Lower lobe of right lung (tissue), 2 donors: ENCODE results near the gene ZNF280C. TPM values are rescaled to one million over a fixed set of nuclear protein-coding genes. Genes with fewer than 3 reads are reported as not detected.

Source experiments
- ATAC-seq, 2 donors: fragments of 200-7000 bp; cut with Tn5 transposase; one replicate each; pipeline ENCODE4 v1.9.1; 2020 to 2022; ENCODE audit warnings: mild to moderate bottlenecking in 2 of 2, moderate library complexity in 2 of 2
- DNase-seq: peaks from one replicate; pipeline ENCODE4 v3.0.0-alpha.2; 2020
- H3K27ac ChIP-seq: fragments of 200-600 bp; one replicate; pipeline ENCODE4 v1.8.0; 2022
- H3K27me3 ChIP-seq: fragments of 200-600 bp; one replicate; pipeline ENCODE4 v1.8.0; 2022; ENCODE audit warnings: low read depth
- H3K36me3 ChIP-seq: fragments of 200-600 bp; one replicate; pipeline ENCODE4 v1.8.0; 2022; ENCODE audit warnings: mild to moderate bottlenecking
- H3K4me1 ChIP-seq: fragments of 200-600 bp; one replicate; pipeline ENCODE4 v1.8.0; 2022
- H3K4me3 ChIP-seq: fragments of 200-600 bp; one replicate; pipeline ENCODE4 v1.8.0; 2022; ENCODE audit warnings: mild to moderate bottlenecking
- H3K9me3 ChIP-seq: fragments of 200-600 bp; one replicate; pipeline ENCODE4 v1.8.0; 2022
- intact Hi-C: fragments of 100-400 bp; cut with DNase I; formaldehyde crosslinking; loops from one replicate; pipeline ENCODE4 v1.11.0; 2022
- total RNA-seq: library from RNA; stranded (reverse); fragmentation: NEBNext Ultra II Directional; extraction: Animal tissue kit (Norgen Biotek cat#: 25700); gene quantifications from one replicate; pipeline ENCODE4 v1.2.1, GENCODE V29; 2021
- TF ChIP-seq, protein P1 (sequence below): fragments of 200-600 bp; IDR thresholded peaks from one replicate; pipeline ENCODE4 v1.8.0; 2022; ENCODE audit warnings: antibody characterized with exemption, mild to moderate bottlenecking
- donor health status: DM: no; HTN: yes; CAD: no; lungs with severe emphysema.

The ZNF280C gene
- total RNA-seq, 1 donor from 2014 or later: 5.6 TPM

DNA sequence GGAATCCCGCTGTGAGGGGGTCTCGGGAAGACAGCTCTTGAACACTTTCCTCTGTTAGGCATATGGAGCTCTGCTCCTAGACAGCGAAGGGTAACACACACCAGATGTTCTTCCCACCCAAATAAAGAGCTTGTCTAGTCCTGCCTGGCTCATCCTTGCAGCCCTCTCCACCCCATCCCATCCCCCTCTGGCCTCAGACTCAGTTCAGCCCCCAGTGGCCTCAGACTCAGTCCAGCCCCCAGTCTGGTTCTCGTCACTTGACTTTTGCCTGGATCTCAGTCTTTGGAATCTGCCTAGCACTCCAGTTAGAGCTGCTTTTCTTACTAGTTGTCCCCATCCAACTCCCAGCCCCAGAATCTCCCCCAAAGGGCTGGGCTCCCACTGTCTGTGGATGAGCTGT, 82.0 kb downstream of the ZNF280C start:
- intact Hi-C loops: no loop called here
- Histone ChIP-seq H3K9me3 (no peaks in the 10 kb centered on the region), H3K27me3 (no peaks in the 10 kb centered on the region), H3K4me3 (no peak overlapping the region), H3K36me3 (no peaks in the 10 kb centered on the region), H3K27ac (no peak overlapping the region), H3K4me1 (no peaks in the 10 kb centered on the region)
- ATAC-seq (no peak), DNase-seq (no peak)
- TF ChIP-seq, protein P1, sequence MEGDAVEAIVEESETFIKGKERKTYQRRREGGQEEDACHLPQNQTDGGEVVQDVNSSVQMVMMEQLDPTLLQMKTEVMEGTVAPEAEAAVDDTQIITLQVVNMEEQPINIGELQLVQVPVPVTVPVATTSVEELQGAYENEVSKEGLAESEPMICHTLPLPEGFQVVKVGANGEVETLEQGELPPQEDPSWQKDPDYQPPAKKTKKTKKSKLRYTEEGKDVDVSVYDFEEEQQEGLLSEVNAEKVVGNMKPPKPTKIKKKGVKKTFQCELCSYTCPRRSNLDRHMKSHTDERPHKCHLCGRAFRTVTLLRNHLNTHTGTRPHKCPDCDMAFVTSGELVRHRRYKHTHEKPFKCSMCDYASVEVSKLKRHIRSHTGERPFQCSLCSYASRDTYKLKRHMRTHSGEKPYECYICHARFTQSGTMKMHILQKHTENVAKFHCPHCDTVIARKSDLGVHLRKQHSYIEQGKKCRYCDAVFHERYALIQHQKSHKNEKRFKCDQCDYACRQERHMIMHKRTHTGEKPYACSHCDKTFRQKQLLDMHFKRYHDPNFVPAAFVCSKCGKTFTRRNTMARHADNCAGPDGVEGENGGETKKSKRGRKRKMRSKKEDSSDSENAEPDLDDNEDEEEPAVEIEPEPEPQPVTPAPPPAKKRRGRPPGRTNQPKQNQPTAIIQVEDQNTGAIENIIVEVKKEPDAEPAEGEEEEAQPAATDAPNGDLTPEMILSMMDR: no peak

DNA sequence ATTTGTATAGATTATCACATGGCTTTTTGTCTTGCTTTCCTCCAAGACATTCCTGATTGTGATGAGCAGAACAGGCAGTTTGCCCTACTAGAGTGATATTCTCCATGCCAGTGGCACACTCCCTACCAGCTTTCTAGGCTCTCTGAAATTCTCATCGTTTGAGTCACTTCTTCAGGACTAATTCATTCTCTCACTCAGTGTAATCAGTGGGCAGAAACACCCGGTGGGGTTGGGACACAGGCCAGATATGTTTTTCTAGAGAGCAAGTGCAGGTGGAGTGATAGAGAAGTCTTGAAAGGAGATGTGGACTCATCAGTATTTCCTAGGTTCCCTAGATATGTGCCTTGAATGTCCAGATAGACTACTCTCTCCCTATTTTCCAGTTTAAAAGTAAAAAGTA, 83.8 kb downstream of the ZNF280C start:
- Histone ChIP-seq H3K4me1 (no peaks in the 10 kb centered on the region), H3K4me3 (no peak overlapping the region), H3K27me3 (no peaks in the 10 kb centered on the region), H3K9me3 (no peaks in the 10 kb centered on the region), H3K36me3 (no peaks in the 10 kb centered on the region), H3K27ac (no peak overlapping the region)
- intact Hi-C loops: no loop called here
- TF ChIP-seq, protein P1: no peak
- no peak for ATAC-seq
- no peak for DNase-seq

DNA sequence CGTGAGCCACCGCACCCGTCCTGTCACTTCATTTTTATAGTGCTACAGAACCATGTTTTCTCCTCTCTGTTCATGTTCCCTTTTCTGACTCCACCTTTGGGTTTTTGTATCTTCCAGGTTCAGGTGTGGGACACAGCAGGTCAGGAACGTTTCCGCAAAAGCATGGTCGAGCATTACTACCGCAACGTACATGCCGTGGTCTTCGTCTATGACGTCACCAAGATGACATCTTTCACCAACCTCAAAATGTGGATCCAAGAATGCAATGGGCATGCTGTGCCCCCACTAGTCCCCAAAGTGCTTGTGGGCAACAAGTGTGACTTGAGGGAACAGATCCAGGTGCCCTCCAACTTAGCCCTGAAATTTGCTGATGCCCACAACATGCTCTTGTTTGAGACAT, 84.5 kb downstream of the ZNF280C start:
- no peak for DNase-seq
- H3K9me3 ChIP-seq: no peaks in the 10 kb centered on the region
- H3K27ac ChIP-seq: no peak overlapping the region
- no peak overlapping the region for H3K4me3 ChIP-seq
- intact Hi-C loops: no loop called here
- no peaks in the 10 kb centered on the region for H3K4me1 ChIP-seq
- no peak for ATAC-seq
- TF ChIP-seq, protein P1: no peak
- H3K27me3 ChIP-seq: no peaks in the 10 kb centered on the region
- no peaks in the 10 kb centered on the region for H3K36me3 ChIP-seq

DNA sequence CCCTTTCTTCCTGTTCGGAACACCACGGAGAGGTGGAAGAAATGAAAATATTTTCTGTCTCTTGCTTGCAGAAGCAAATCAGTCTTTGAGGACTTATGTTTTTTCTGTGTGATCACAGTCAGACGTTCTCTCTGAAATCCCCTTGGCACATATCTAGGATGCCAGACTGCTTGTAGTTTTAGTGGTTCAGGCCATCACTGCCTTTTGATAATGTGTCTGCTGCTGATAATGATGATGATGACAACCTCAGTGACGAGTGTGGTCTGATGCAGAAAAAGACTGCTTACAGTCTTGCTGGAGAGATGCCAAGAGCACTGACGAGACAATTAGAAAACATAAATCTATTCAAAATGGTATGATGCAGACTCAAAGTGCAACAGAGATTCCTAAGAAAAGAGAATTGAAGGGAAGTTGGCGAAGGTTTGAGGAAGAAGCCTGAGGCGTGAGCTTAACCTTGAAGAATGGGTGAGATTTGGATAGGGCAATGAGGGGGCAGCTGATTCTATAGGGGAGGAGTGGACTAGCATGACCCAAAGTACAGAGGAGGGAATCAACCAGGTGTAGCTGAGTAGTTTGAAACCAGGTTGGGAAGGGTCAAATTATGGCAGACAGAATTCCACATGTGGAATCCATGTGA, 89.0 kb downstream of the ZNF280C start:
- Histone ChIP-seq H3K4me3 (no peak overlapping the region), H3K27ac (no peak overlapping the region), H3K9me3 (no peaks in the 10 kb centered on the region), H3K27me3 (no peaks in the 10 kb centered on the region), H3K36me3 (no peaks in the 10 kb centered on the region), H3K4me1 (peaks cover 2% of the 10 kb centered on the region)
- ATAC-seq (no peak), DNase-seq (no peak)
- TF ChIP-seq, protein P1: no peak
- intact Hi-C loops: no loop called here

DNA sequence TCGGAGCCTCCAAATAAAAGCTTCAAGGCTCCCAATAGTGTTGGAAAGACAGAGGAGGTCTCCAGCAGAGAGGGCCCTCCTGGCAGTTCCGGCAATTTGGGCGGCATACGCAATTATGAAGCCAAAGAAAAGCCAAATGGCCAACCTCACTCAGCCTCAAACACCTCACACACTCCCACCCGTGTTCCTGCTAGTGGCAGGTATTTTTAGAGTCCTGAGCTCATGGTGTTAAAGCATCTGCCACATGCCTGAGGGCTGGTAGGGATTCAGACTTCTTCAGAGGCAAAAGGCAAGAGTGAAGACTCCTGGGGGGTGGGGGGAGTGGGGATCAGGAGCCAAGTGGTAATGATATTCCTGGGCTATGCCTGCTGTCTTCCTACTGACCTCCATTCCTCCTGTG, 89.5 kb downstream of the ZNF280C start:
- no peak for DNase-seq
- TF ChIP-seq, protein P1: no peak
- intact Hi-C loops: no loop called here
- Histone ChIP-seq H3K4me3 (no peak overlapping the region), H3K36me3 (no peaks in the 10 kb centered on the region), H3K4me1 (peaks cover 8% of the 10 kb centered on the region), H3K27me3 (no peaks in the 10 kb centered on the region), H3K27ac (no peak overlapping the region), H3K9me3 (no peaks in the 10 kb centered on the region)
- no peak for ATAC-seq
